Ovary (tissue), 3 donors: ENCODE measurements around the gene PTPRN2.

Experiments
- CTCF ChIP-seq, 3 donors: fragments of 450-650 bp in 2 of 3; fragments of 200-600 bp in 1 of 3; IDR thresholded peaks; one replicate each; pipeline versions ENCODE4 v1.5.1 to v1.8.0; 2016 to 2022; ENCODE audit warnings: antibody characterized with exemption in 3 of 3, mild to moderate bottlenecking in 1 of 3
- POLR2A ChIP-seq: fragments of 450-650 bp; IDR thresholded peaks from one replicate; pipeline ENCODE4 v1.6.1; 2017; ENCODE audit warnings: antibody characterized with exemption, mild to moderate bottlenecking, moderate library complexity
- donor health status: DM: no; HTN: no; CAD: no.

GRCh38 chr7:157789942-157790341 is 797.7 kb downstream of the PTPRN2 start:
- TF ChIP-seq CTCF (IDR thresholded peaks at IDR 0.05), result no peak
- TF ChIP-seq POLR2A, result no peak
